ENCODE results near the gene DNAH5.

DNA sequence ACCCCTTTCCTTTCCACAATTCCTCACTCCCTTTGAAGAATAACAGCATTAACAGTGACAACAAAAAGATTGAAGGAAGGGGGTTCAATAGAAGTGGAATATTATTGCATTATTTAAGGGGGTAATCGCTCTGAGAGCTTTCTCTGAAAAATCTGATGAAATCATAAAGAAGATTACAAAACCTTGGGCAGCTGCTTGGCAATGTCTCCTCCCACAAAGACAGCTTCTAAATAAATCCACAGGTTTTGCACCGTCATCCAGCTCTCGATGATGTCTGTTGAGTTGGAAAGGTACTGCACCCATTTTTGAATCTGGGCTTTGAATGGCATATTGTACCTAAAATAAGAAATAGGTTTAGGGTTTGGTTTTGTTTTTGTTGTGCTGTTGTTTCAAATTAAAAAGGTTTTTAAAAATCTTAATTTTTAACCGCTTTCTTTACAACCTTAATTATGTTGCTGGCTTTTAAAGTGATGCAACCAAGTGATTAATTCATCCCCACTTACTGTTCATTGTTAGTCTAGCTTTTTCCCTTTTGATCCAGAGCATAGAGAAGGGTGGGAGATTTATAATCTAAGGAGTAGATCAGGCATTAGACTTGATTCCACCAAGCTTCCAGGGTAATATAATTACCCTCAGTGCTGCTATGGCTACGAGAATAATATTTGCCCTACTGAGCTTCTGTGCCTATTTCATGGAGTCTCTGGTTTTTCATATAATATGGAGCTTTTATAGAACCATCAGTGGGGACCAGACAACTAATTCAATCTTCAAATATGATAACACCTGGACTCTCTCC, 85.0 kb downstream of the DNAH5 start:
- TF ChIP-seq CTCF (IDR thresholded peaks at IDR 0.05): no peak
- TF ChIP-seq POLR2A (IDR thresholded peaks at IDR 0.05): no peak

All from lower leg skin (tissue), 3 donors.